Urinary bladder (tissue), 4 donors: Measurements from ENCODE around the gene IGF2BP2. TPM values are rescaled to one million over a fixed set of nuclear protein-coding genes. Genes with fewer than 3 reads are reported as not detected.
"Not testable (repeated sequence)": the region's sequence is repeated elsewhere in the genome, so short reads cannot be mapped to it uniquely, and the experiment has no call there.

Experiments
- DNase-seq: peaks from one replicate; pipeline ENCODE4 v3.0.0-alpha.2; 2015; ENCODE audit errors: extremely low spot score
- H3K27ac ChIP-seq: one replicate; pipeline ENCODE4 v1.5.1; 2013; ENCODE audit warnings: low read depth, mild to moderate bottlenecking, moderate library complexity
- H3K36me3 ChIP-seq: one replicate; pipeline ENCODE4 v1.6.1; 2013; ENCODE audit warnings: mild to moderate bottlenecking, moderate library complexity; ENCODE audit not compliant: insufficient read depth
- H3K4me1 ChIP-seq: one replicate; pipeline ENCODE4 v1.6.1; 2013; ENCODE audit warnings: mild to moderate bottlenecking, moderate library complexity; ENCODE audit not compliant: insufficient read depth
- H3K4me3 ChIP-seq: one replicate; pipeline ENCODE4 v1.5.1; 2013; ENCODE audit warnings: low read depth, low read length
- WGBS: extraction: QIAGEN DNeasy Blood & Tissue Kit; methylation state at CpG from one replicate; pipeline ENCODE4 v1.1.7; 2013; 5-methylcytosine and 5-hydroxymethylcytosine counted together
- polyA plus RNA-seq: library from polyadenylated mRNA; stranded (reverse); fragments of 200-250 nt; gene quantifications from one replicate; pipeline ENCODE4 v1.2.3, GENCODE V29; 2013
- total RNA-seq: library from RNA; depleted of rRNA; stranded (reverse); fragments of >200 nt; gene quantifications from one replicate; pipeline ENCODE4 v1.2.3, GENCODE V29; 2014
- donor health status: healthy with polysubstance abuse.
- donor health status: healthy.

Gene IGF2BP2
- total and polyA plus RNA-seq, 2 donors = 6.8 to 42.7 TPM

GRCh38 chr3:185784317-185784716, 40.5 kb downstream of the IGF2BP2 start:
- H3K27ac ChIP-seq = no peak overlapping the region
- no peaks in the 10 kb centered on the region for H3K36me3 ChIP-seq
- no peak for DNase-seq
- WGBS = 92% methylated on average over 5 of the region's 5 CpGs
- no peaks in the 10 kb centered on the region for H3K4me1 ChIP-seq
- H3K4me3 ChIP-seq = no peak overlapping the region

DNA sequence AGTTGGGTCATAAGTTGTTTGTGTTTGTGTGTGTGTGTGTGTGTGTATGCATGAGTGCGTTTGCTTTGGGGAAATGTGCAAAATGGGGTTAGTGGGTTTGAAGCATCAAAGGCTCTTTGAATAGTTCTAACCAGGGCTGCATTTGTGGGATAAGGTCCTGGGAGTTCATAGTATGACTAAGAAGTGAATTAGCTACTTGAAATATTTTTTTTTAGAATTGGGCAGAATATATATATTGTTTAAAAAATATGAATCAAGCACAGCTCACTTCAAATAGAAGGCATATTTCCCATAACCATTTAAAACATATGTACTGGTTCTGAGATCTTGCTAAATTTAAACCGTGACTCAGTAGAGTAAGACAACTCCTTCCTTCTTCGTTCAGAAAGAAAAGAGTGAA, 43.1 kb downstream of the IGF2BP2 start:
- no peak overlapping the region for H3K4me3 ChIP-seq
- no peak for DNase-seq
- 78% methylated on average over 3 of the region's 3 CpGs for WGBS
- no peak overlapping the region for H3K27ac ChIP-seq
- no peaks in the 10 kb centered on the region for H3K4me1 ChIP-seq
- no peaks in the 10 kb centered on the region for H3K36me3 ChIP-seq

- WGBS = 93% methylated on average over 2 of the region's 2 CpGs
- Histone ChIP-seq H3K4me1 (no peaks in the 10 kb centered on the region), H3K27ac (no peak overlapping the region), H3K4me3 (no peak overlapping the region), H3K36me3 (no peaks in the 10 kb centered on the region)
- no peak for DNase-seq
These were observed 45.4 kb downstream of the IGF2BP2 start for GRCh38 chr3:185779461-185779860.

- Histone ChIP-seq H3K27ac (no peak overlapping the region), H3K36me3 (no peaks in the 10 kb centered on the region), H3K4me3 (no peak overlapping the region), H3K4me1 (no peaks in the 10 kb centered on the region)
- WGBS = 98% methylated on average over 1 of the region's 1 CpG
- no peak for DNase-seq
These were observed 46.0 kb downstream of the IGF2BP2 start for GRCh38 chr3:185778821-185779220.

GRCh38 chr3:185778094-185778493, 46.7 kb downstream of the IGF2BP2 start:
- DNase-seq = no peak
- no peak overlapping the region for H3K27ac ChIP-seq
- WGBS = 88% methylated on average over 4 of the region's 4 CpGs
- H3K4me3 ChIP-seq = no peak overlapping the region
- H3K36me3 ChIP-seq = no peaks in the 10 kb centered on the region
- H3K4me1 ChIP-seq = no peaks in the 10 kb centered on the region

DNA sequence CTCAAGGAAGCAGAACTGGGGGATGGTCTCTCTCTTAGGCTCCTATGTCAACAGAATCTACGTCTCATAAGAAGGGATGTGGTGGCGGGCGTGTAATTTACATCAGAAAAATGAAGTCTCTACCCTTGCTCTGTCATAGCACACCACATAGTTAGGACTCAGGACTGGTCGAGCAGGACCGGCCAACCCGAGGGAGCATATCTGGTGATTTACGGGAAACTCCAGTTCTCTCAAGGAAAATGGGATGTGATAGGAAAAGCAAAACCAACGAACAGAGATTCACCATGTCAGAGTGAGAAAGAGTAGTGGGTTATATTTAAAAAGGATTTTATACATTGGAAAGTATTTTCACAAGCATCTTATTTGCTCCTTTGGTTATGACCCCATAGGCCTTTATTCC, 54.7 kb downstream of the IGF2BP2 start:
- Histone ChIP-seq H3K4me1 (no peaks in the 10 kb centered on the region), H3K36me3 (no peaks in the 10 kb centered on the region), H3K4me3 (no peak overlapping the region), H3K27ac (no peak overlapping the region)
- 87% methylated on average over 8 of the region's 8 CpGs for WGBS
- DNase-seq = no peak

GRCh38 chr3:185768578-185768982, 56.3 kb downstream of the IGF2BP2 start:
- WGBS = 87% methylated on average over 4 of the region's 4 CpGs
- DNase-seq, H3K36me3 ChIP-seq, H3K4me3 ChIP-seq, H3K27ac ChIP-seq, H3K4me1 ChIP-seq: not testable (repeated sequence)

DNA sequence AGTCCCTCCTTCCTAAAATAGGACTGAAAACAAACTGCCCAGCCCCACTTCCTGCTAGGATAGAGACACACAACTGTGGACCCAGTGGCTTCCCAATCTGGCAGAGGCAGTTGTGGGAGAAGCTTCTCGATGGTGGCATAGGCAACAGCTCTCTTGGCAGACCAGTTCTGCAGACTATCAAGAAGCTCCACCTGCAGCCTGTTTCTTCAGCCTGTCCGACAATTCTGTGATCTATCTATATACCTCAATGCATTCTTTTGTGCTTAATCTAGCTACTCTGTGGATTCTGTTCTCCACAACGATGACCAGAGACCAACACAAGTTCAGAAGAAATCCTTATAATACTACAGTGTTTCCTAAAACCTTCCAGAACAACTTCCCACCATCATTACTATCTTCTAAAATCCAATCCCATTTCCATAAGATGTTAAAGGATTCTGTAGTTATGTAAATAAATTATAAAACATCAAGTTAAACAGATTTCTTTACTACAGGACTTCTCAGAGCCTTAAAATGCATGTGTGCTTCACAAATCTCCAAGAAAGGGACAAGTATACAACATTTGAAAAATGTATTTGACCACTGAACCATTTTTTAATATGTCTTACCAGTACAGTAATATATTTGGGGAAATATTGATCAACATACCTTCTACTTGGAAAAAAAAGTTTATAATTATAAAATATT, 57.7 kb downstream of the IGF2BP2 start:
- Histone ChIP-seq H3K4me1 (no peaks in the 10 kb centered on the region), H3K27ac (no peak overlapping the region), H3K4me3 (no peak overlapping the region), H3K36me3 (no peaks in the 10 kb centered on the region)
- DNase-seq = no peak
- 66% methylated on average over 3 of the region's 3 CpGs for WGBS

GRCh38 chr3:185766329-185767001, 58.4 kb downstream of the IGF2BP2 start:
- Histone ChIP-seq H3K4me3 (no peak overlapping the region), H3K36me3 (no peaks in the 10 kb centered on the region), H3K27ac (no peak overlapping the region), H3K4me1 (no peaks in the 10 kb centered on the region)
- WGBS = 90% methylated on average over 5 of the region's 5 CpGs
- no peak for DNase-seq

DNA sequence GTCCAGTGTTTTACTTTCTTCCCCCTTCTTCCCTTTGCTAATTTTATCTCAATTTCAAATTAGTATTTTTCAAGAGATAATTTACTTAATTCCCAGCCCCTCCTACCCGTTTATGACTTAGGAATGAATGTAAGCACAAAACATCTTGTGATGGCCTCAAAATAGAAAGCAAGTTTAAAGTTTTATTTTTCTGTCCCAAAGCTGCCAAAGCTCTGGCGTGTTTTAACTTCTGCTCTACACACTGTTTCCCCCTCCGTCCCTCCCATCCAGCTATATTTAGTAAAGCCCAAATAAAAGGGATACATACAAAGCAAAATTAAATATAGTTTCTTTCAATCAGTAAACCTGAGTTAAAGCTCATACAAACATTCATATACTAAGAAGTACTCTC, 59.9 kb downstream of the IGF2BP2 start:
- Histone ChIP-seq H3K4me1 (no peaks in the 10 kb centered on the region), H3K36me3 (no peaks in the 10 kb centered on the region), H3K4me3 (no peak overlapping the region), H3K27ac (no peak overlapping the region)
- DNase-seq = no peak
- WGBS = 13% methylated on average over 3 of the region's 3 CpGs

DNA sequence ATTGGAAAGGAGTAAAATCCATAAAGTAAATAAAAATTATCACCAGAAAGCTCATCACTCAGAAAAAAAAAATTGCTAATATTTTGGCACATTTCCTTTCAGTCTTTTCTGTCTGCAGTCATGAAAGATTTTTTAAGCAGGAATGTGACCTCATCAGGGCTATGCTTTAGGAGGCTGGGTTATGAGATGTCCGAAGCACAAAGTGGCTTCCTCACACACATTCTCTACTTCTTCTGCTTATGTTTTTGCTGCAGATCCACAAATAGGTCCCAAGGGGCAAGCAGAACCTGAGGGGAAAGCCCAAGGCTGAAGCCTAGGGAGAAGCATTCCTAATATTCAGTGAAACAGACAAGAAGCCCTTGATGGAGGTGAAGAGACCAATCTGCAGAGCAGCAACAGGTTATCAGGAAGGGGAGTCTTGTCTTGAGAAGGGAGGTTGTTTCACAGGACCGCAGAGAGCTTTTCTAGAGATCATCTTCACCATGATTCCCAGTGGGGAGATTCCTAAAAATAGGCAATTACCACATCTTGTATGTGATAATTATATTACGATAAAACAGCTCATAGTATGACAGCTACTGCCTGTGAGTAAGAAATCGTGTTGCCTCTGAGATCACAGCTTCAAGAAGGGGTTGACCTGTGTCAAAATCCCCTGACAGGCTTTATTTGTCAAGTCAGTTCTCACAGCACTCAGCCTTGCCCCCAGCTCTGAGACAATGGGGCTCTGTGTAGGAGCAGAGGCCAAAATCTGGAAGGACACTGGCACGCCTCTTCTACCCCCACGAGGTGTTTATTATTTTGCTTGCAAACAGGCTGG, 60.5 kb downstream of the IGF2BP2 start:
- 23% methylated on average over 6 of the region's 6 CpGs for WGBS
- Histone ChIP-seq H3K4me3 (no peak overlapping the region), H3K27ac (no peak overlapping the region), H3K4me1 (no peaks in the 10 kb centered on the region), H3K36me3 (no peaks in the 10 kb centered on the region)
- no peak for DNase-seq

GRCh38 chr3:185763347-185764005, 61.4 kb downstream of the IGF2BP2 start:
- no peak for DNase-seq
- H3K36me3 ChIP-seq = no peaks in the 10 kb centered on the region
- no peak overlapping the region for H3K4me3 ChIP-seq
- H3K4me1 ChIP-seq = no peaks in the 10 kb centered on the region
- 42% methylated on average over 4 of the region's 4 CpGs for WGBS
- H3K27ac ChIP-seq = no peak overlapping the region

DNA sequence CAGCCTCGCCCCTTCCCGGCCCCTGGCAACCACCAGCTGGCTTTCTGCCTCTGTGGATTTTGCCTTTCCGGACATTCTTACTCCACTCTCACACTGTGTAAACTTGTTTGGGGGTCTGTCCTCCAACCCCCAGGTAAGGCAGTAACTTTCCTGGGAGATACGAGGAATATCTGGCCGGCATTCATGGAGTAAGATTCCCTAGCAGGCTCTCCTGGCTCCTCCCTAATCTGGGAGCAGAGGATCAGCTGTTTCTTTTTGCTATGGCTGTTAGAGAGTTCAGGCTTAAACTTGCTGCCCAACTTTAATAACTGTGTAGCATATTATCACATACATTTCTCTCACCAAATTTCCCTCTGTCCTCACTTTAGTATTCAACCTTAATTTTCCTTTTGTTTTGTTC, 64.3 kb downstream of the IGF2BP2 start:
- no peak overlapping the region for H3K4me3 ChIP-seq
- 16% methylated on average over 5 of the region's 5 CpGs for WGBS
- H3K36me3 ChIP-seq = no peaks in the 10 kb centered on the region
- H3K27ac ChIP-seq = no peak overlapping the region
- no peak for DNase-seq
- H3K4me1 ChIP-seq = no peaks in the 10 kb centered on the region
